ENCODE data around the gene KLHDC7B. TPM values are rescaled to one million over a fixed set of nuclear protein-coding genes. Genes with fewer than 3 reads are reported as not detected.

Gene KLHDC7B
- total RNA-seq, 1 experiment from 2014 or later: not detected

- CTCF ChIA-PET: interaction anchor here (1.2 to 2.8 kb wide), 6 partner anchors 13 to 133 kb away, joined by 3 to 25 read pairs (median 10); partner anchors contain the start of genes CPT1B and SCO2
- H3K36me3 Mint-ChIP-seq: peaks cover 6% of the 10 kb centered on the region; the same call in 1 of the 2 replicates
- DNase-seq (ENCODE audit: low spot score): no peak
- TF ChIP-seq TEAD4 (CRISPR knock-in tag; IDR thresholded peaks at IDR 0.05): no peak
- POLR2A ChIA-PET: no interaction called here
- H3K27me3 Mint-ChIP-seq (ENCODE audit: low read depth): peaks cover 32% of the 10 kb centered on the region
- no peak for ATAC-seq
- no peaks in the 10 kb centered on the region for H3K9me3 Mint-ChIP-seq
- H3K4me1 Mint-ChIP-seq: peaks cover 10% of the 10 kb centered on the region
- H3K4me3 Mint-ChIP-seq: no peak overlapping the region
- H3K27ac Mint-ChIP-seq: no peak overlapping the region
Measured at GRCh38 chr22:50564289-50564688, 18.6 kb downstream of the KLHDC7B start.

GRCh38 chr22:50567721-50568252 lies 22.1 kb downstream of the KLHDC7B start:
- POLR2A ChIA-PET: no interaction called here
- peaks cover 14% of the 10 kb centered on the region for H3K27me3 Mint-ChIP-seq (ENCODE audit: low read depth)
- H3K4me1 Mint-ChIP-seq: peaks cover 6% of the 10 kb centered on the region
- CTCF ChIA-PET: no interaction called here
- DNase-seq (ENCODE audit: low spot score) (no peak), ATAC-seq (no peak)
- peaks cover 30% of the 10 kb centered on the region for H3K36me3 Mint-ChIP-seq
- TF ChIP-seq ZNF121 (CRISPR knock-in tag; IDR thresholded peaks at IDR 0.05): 0 out of 2 replicates have a peak, but pooled peaks have one; percentile 10
- no peak for TF ChIP-seq FOXJ3 (CRISPR knock-in tag; IDR thresholded peaks at IDR 0.05; ENCODE audit: borderline replicate concordance)
- no peaks in the 10 kb centered on the region for H3K9me3 Mint-ChIP-seq
- H3K4me3 Mint-ChIP-seq: no peak overlapping the region
- H3K27ac Mint-ChIP-seq: no peak overlapping the region

- CTCF ChIA-PET: no interaction called here
- H3K4me1 Mint-ChIP-seq: peaks cover under 1% of the 10 kb centered on the region
- no peaks in the 10 kb centered on the region for H3K9me3 Mint-ChIP-seq
- H3K27me3 Mint-ChIP-seq (ENCODE audit: low read depth): peaks cover 9% of the 10 kb centered on the region
- DNase-seq (ENCODE audit: low spot score): no peak
- ATAC-seq: no peak
- no peak overlapping the region for H3K4me3 Mint-ChIP-seq
- no peak overlapping the region for H3K27ac Mint-ChIP-seq
- peaks cover 31% of the 10 kb centered on the region for H3K36me3 Mint-ChIP-seq
- no peak for TF ChIP-seq MAX (CRISPR knock-in tag; IDR thresholded peaks at IDR 0.05)
- no peak for TF ChIP-seq ATF6 (CRISPR knock-in tag; IDR thresholded peaks at IDR 0.05)
- TF ChIP-seq NR3C1 (CRISPR knock-in tag; conservative IDR thresholded peaks at IDR 0.05; ENCODE audit: low read depth): no peak
- no peak for TF ChIP-seq MYBL2 (CRISPR knock-in tag; IDR thresholded peaks at IDR 0.05)
- TF ChIP-seq GRHL2 (CRISPR knock-in tag; IDR thresholded peaks at IDR 0.05; ENCODE audit: insufficient replicate concordance, severe bottlenecking): no peak
- no peak for TF ChIP-seq AFF4 (CRISPR knock-in tag; IDR thresholded peaks at IDR 0.05; ENCODE audit: borderline replicate concordance)
- TF ChIP-seq ZNF423 (CRISPR knock-in tag; IDR thresholded peaks at IDR 0.05): no peak
- TF ChIP-seq SMAD4 (CRISPR knock-in tag; IDR thresholded peaks at IDR 0.05): no peak
- TF ChIP-seq ESRRA (CRISPR knock-in tag; IDR thresholded peaks at IDR 0.05; ENCODE audit: borderline replicate concordance): no peak
- TF ChIP-seq TEAD4 (CRISPR knock-in tag; IDR thresholded peaks at IDR 0.05): no peak
- TF ChIP-seq ATF3 (CRISPR knock-in tag; conservative IDR thresholded peaks at IDR 0.05): no peak
- TF ChIP-seq ERG (CRISPR knock-in tag; IDR thresholded peaks at IDR 0.05): no peak
- TF ChIP-seq FOXJ3 (CRISPR knock-in tag; IDR thresholded peaks at IDR 0.05; ENCODE audit: borderline replicate concordance): no peak
- POLR2A ChIA-PET: no interaction called here
Measured at GRCh38 chr22:50568626-50569025, 22.9 kb downstream of the KLHDC7B start.
